A549 (cell line): ENCODE results near the gene COQ8B. TPM values are rescaled to one million over a fixed set of nuclear protein-coding genes. Genes with fewer than 3 reads are reported as not detected.

Source experiments
- ATAC-seq, 2 experiments: fragments of 200-7000 bp in 1 of 2; fragments of >200 bp in 1 of 2; cut with Nextera tagmentation in 1 of 2; cut with Tn5 transposase in 1 of 2; 3 replicates each; pipeline versions ENCODE4 v1.8.0 to v1.9.1; 2018 to 2020; ENCODE audit warnings: mild to moderate bottlenecking in 1 of 2, moderate library complexity in 1 of 2
- CTCF ChIA-PET: fragments of 300-600 bp; sonication (Branson Sonifier 250); formaldehyde crosslinking; extraction: SDS; loops from one replicate; lab custom pipeline; 2021; ENCODE audit warnings: antibody characterized with exemption, inconsistent platforms; lab: Yijun Ruan, JAX
- POLR2A ChIA-PET: fragments of 350-600 bp; formaldehyde crosslinking; extraction: SDS; loops from one replicate; lab custom pipeline; 2021; ENCODE audit warnings: antibody characterized with exemption, inconsistent platforms; lab: Yijun Ruan, JAX
- DNase-seq, 2 experiments: peaks; one replicate each; pipeline versions ENCODE4 v3.0.0 to v3.0.0-alpha.2; 2011 to 2016; ENCODE audit warnings: low read depth in 1 of 2, low spot score in 1 of 2
- FAIRE-seq: peaks from 2 replicates; lab custom pipeline; 2011; peaks lifted over from hg19 to GRCh38; lab: Jason Lieb, UNC
- H3K27ac ChIP-seq, 2 experiments: fragments of >200 bp; sonication (Bioruptor Twin); formaldehyde crosslinking; 3 replicates each; pipeline ENCODE4 v1.5.1; 2016 to 2017
- H3K4me1 ChIP-seq: fragments of >200 bp; sonication (Bioruptor Twin); formaldehyde crosslinking; 3 replicates; pipeline ENCODE4 v1.6.1; 2016
- H3K4me2 ChIP-seq: fragments of >200 bp; sonication (Bioruptor Twin); formaldehyde crosslinking; 3 replicates; pipeline ENCODE4 v1.6.1; 2016
- H3K4me3 ChIP-seq: fragments of >200 bp; sonication (Bioruptor Twin); formaldehyde crosslinking; 3 replicates; pipeline ENCODE4 v1.5.1; 2016
- H3K9me3 ChIP-seq: fragments of >200 bp; sonication (Bioruptor Twin); formaldehyde crosslinking; 3 replicates; pipeline ENCODE4 v1.6.1; 2016
- BHLHE40 ChIP-seq: IDR thresholded peaks from 2 replicates; pipeline ENCODE4 v1.6.1; 2012; ENCODE audit warnings: low read depth, low read length, inconsistent platforms
- CBX2 ChIP-seq: fragments of 200-600 bp; sonication (generic); IDR thresholded peaks from 2 replicates; pipeline ENCODE4 v1.6.1; 2016; ENCODE audit warnings: low read depth, mild to moderate bottlenecking, borderline replicate concordance
- CEBPB ChIP-seq, 2 experiments: fragments of >200 bp in 1 of 2; sonication (Bioruptor Twin) in 1 of 2; formaldehyde crosslinking in 1 of 2; IDR thresholded peaks; 2 replicates each; pipeline ENCODE4 v1.6.1; 2012 to 2016
- FOSL2 ChIP-seq, 2 experiments: fragments of 450-650 bp in 1 of 2; fragments of >200 bp in 1 of 2; sonication (Bioruptor Twin) in 1 of 2; formaldehyde crosslinking; IDR thresholded peaks; 2 replicates each; pipeline versions ENCODE4 v1.5.0 to v1.6.1; 2016 to 2020; ENCODE audit warnings: mild to moderate bottlenecking in 1 of 2, moderate library complexity in 1 of 2
- HEYL ChIP-seq: fragments of 250-450 bp; sonication (Bioruptor Pico); IDR thresholded peaks from 2 replicates; pipeline ENCODE4 v1.8.0; 2021; ENCODE audit warnings: mild to moderate bottlenecking, moderate library complexity
- JUN ChIP-seq, 2 experiments: fragments of >200 bp; sonication (Bioruptor Twin); formaldehyde crosslinking; IDR thresholded peaks; 2 replicates in 1 of 2; 3 replicates in 1 of 2; pipeline ENCODE4 v1.6.1; 2016 to 2017
- JUNB ChIP-seq: fragments of >200 bp; sonication (Bioruptor Twin); formaldehyde crosslinking; IDR thresholded peaks from 2 replicates; pipeline ENCODE4 v1.6.1; 2016
- POLR2A ChIP-seq: IDR thresholded peaks from 2 replicates; pipeline ENCODE4 v1.6.1; 2012; ENCODE audit warnings: mild to moderate bottlenecking, low read length
- ZC3H11A ChIP-seq: fragments of 450-650 bp; IDR thresholded peaks from 2 replicates; pipeline ENCODE4 v1.6.1; 2014; ENCODE audit warnings: antibody characterized with exemption, mild to moderate bottlenecking
- ZFP36 ChIP-seq: fragments of 450-650 bp; IDR thresholded peaks from 2 replicates; pipeline ENCODE4 v1.6.1; 2014; ENCODE audit warnings: borderline replicate concordance; ENCODE audit not compliant: partially characterized antibody
- WGBS: methylation state at CpG from one replicate; pipeline ENCODE4 v1.1.6; 2017; ENCODE audit errors: missing lambda C conversion rate; 5-methylcytosine and 5-hydroxymethylcytosine counted together
- polyA plus RNA-seq, 4 experiments: library from polyadenylated mRNA; depleted of rRNA in 3 of 4; stranded (reverse); fragments of >200 nt; fragmentation: RNase III in 1 of 4; extraction: RNeasy Plus Mini Kit Qiagen cat#74134 plus additional on column Dnase treatment in 1 of 4; gene quantifications; 2 replicates in 3 of 4; 3 replicates in 1 of 4; pipeline ENCODE4 v1.2.3, GENCODE V29; 2011 to 2017
- TF ChIP-seq, protein P1 (sequence below): fragments of >200 bp; sonication (Bioruptor Twin); formaldehyde crosslinking; IDR thresholded peaks from 3 replicates; pipeline ENCODE4 v1.5.1; 2016

COQ8B gene
- polyA plus RNA-seq, 2 of the 4 experiments (the other 2 are of a cell fraction): 47.2 to 63.6 TPM

DNA sequence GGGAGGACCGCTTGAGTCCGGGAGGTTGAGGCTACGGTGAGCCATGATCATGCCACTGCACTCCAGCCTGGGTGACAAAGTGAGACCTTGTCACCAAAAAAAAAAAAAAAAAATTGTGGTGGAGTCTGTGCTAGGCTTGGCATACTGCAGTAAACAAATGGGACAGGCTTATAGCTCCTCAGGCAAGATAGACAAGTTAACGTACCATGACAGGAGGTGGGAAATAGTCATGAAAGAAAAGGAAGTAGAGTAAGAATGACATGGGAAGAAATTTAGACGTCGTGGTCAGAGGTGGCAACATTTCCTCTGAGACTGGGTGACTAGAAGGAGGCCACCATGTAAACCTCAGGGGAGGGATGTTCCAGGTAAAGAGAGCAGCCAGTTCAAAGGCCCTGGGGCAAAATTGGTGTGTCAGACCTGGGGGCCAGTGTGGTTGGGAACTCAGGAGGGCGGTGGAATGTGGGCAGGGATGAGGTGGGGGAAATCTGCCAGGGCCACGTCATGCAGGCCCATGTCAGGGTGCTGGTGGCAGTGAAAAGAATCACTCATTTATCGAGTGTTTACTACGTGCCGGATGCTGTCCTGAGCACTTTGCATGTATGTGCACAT lies 39.9 kb upstream of the COQ8B start:
- DNase-seq: no peak
- Histone ChIP-seq H3K4me2 (no peak overlapping the region), H3K9me3 (no peaks in the 10 kb centered on the region), H3K27ac (no peak overlapping the region), H3K4me3 (no peak overlapping the region), H3K4me1 (peaks cover 40% of the 10 kb centered on the region)
- WGBS: 91% methylated on average over 11 of the region's 11 CpGs
- POLR2A ChIA-PET: interaction anchor here (0.7 to 0.8 kb wide), 2 partner anchors 21 to 36 kb away, joined by 3 to 4 read pairs; partner anchors contain the start of gene RAB4B
- CTCF ChIA-PET: interaction anchor here (1.5 to 9.7 kb wide), 6 partner anchors 10 to 122 kb away, joined by 4 to 71 read pairs (median 12); partner anchors contain the start of gene RAB4B
- no peak for ATAC-seq
- no peak for TF ChIP-seq BHLHE40
- no peak for FAIRE-seq

DNA sequence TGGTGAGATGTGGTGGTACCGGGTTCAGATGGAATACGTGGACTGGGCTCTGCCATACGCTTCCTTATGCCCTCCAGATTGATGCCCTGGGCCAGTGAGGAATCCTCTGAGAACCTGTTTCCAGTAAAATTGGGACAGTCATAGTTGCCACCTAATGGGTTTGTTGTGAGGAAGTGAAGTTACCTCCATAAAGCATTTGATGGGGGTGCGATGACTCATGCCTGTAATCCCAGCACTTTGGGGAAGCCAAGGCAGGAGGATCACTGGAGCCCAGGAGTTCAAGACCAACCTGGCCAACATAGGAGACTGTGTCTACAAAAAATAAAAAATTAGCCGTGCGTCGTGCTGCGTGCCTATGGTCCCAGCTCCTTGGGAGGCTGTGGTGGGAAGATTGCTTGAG lies 39.1 kb upstream of the COQ8B start:
- TF ChIP-seq, protein P1, sequence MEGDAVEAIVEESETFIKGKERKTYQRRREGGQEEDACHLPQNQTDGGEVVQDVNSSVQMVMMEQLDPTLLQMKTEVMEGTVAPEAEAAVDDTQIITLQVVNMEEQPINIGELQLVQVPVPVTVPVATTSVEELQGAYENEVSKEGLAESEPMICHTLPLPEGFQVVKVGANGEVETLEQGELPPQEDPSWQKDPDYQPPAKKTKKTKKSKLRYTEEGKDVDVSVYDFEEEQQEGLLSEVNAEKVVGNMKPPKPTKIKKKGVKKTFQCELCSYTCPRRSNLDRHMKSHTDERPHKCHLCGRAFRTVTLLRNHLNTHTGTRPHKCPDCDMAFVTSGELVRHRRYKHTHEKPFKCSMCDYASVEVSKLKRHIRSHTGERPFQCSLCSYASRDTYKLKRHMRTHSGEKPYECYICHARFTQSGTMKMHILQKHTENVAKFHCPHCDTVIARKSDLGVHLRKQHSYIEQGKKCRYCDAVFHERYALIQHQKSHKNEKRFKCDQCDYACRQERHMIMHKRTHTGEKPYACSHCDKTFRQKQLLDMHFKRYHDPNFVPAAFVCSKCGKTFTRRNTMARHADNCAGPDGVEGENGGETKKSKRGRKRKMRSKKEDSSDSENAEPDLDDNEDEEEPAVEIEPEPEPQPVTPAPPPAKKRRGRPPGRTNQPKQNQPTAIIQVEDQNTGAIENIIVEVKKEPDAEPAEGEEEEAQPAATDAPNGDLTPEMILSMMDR: no peak
- no peak for TF ChIP-seq FOSL2 (IDR thresholded peaks at IDR 0.05)
- peak; percentile 83 for TF ChIP-seq FOSL2 (CRISPR knock-in tag; IDR thresholded peaks at IDR 0.05)
- peak in 1 of 2 experiments; percentile 22; a peak in 1 of 5 replicates for TF ChIP-seq JUN (IDR thresholded peaks at IDR 0.05)
- TF ChIP-seq CBX2: no peak
- TF ChIP-seq POLR2A: no peak
- TF ChIP-seq JUNB: 0 out of 2 replicates have a peak, but pooled peaks have one; percentile 9
- POLR2A ChIA-PET: interaction anchor here (0.7 to 0.8 kb wide), 2 partner anchors 10 to 22 kb away, joined by 3 to 4 read pairs; partner anchors contain the start of gene RAB4B
- DNase-seq (no peak), ATAC-seq (no peak), FAIRE-seq (no peak)
- no peak overlapping the region for H3K27ac ChIP-seq
- CTCF ChIA-PET: interaction anchor here (1.2 to 9.7 kb wide), 8 partner anchors 11 to 121 kb away, joined by 3 to 71 read pairs (median 7); partner anchors contain the start of genes EGLN2 and RAB4B
- H3K4me1 ChIP-seq: peaks cover 40% of the 10 kb centered on the region
- H3K4me2 ChIP-seq: no peak overlapping the region
- no peaks in the 10 kb centered on the region for H3K9me3 ChIP-seq
- no peak overlapping the region for H3K4me3 ChIP-seq
- 91% methylated on average over 8 of the region's 8 CpGs for WGBS

DNA sequence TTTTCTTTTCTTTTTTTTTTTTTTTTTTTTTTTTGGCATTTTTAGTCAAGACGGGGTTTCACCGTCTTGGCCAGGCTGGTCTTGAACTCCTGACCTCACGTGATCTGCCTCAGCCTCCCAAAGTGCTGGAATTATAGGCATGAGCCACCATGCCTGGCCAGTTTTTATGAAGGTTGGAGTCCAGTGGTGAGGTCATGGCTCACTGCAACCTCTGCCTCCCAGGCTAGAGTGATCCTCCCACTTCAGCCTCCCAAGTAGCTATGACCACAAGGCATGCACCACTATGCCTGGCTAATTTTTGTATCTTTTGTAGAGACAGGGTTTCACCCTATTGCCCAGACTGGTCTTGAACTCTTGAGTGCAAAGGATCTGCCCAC lies 38.5 kb upstream of the COQ8B start:
- POLR2A ChIA-PET: interaction anchor here (0.6 to 2.4 kb wide), 5 partner anchors 23 to 92 kb away, joined by 3 to 17 read pairs (median 11); partner anchors contain the start of genes COQ8B, ITPKC and RAB4B
- H3K4me3 ChIP-seq: no peak overlapping the region
- no peak for FAIRE-seq

GRCh38 chr19:40754611-40755247 lies 38.0 kb upstream of the COQ8B start:
- H3K27ac ChIP-seq: peak overlapping the region; percentile 19 to 60; a peak in 4 of 6 replicates
- peaks cover 42% of the 10 kb centered on the region for H3K4me1 ChIP-seq
- POLR2A ChIA-PET: interaction anchor here (0.6 to 2.4 kb wide), 6 partner anchors 23 to 250 kb away, joined by 3 to 17 read pairs (median 8); partner anchors contain the start of genes COQ8B, ITPKC and RAB4B
- WGBS: 87% methylated on average over 9 of the region's 9 CpGs
- peak in 1 of 2 experiments; percentile 53 for DNase-seq
- CTCF ChIA-PET: interaction anchor here (0.6 to 9.7 kb wide), 16 partner anchors 9 to 411 kb away, joined by 3 to 71 read pairs (median 4); partner anchors contain the start of genes COQ8B, EGLN2 and ITPKC
- no peak for FAIRE-seq
- no peak for ATAC-seq
- H3K9me3 ChIP-seq: no peaks in the 10 kb centered on the region
- TF ChIP-seq POLR2A (0 out of 2 replicates have a peak, but pooled peaks have one; percentile 7), HEYL (CRISPR knock-in tag) (no peak), ZC3H11A (no peak), CEBPB (IDR thresholded peaks at IDR 0.05) (peak; percentile 46 to 67; a peak in 2 of 4 replicates)
- peak overlapping the region; percentile 64 for H3K4me2 ChIP-seq
- peak overlapping the region; percentile 4; the same call in 2 of the 3 replicates for H3K4me3 ChIP-seq

More for the DNA sequence above, 38.5 kb upstream of the COQ8B start:
- no peak for TF ChIP-seq ZFP36
- CTCF ChIA-PET: interaction anchor here (0.6 to 9.7 kb wide), 14 partner anchors 9 to 410 kb away, joined by 3 to 71 read pairs (median 4); partner anchors contain the start of gene EGLN2
- Histone ChIP-seq H3K4me1 (peaks cover 40% of the 10 kb centered on the region), H3K27ac (peak overlapping the region in 1 of 2 experiments; percentile 60; a peak in 1 of 6 replicates), H3K4me2 (peak overlapping the region; percentile 64), H3K9me3 (no peaks in the 10 kb centered on the region)
- 100% methylated on average over 3 of the region's 3 CpGs for WGBS
- no peak for ATAC-seq
- no peak for DNase-seq
